ENCODE results near the gene GNG10. TPM values are rescaled to one million over a fixed set of nuclear protein-coding genes. Genes with fewer than 3 reads are reported as not detected.

Gene GNG10
- total RNA-seq: 58.9 and 167 TPM in 2 replicates

GRCh38 chr9:111661150-111661801, at the start of gene GNG10:
Gene GNG10, plus strand, starts transcription at chr9:111661605. Its CDS starts 30 bp downstream, at chr9:111661635.

GRCh38 chr9:111631214-111631971, 30.0 kb upstream of the GNG10 start, which contains the start of gene DNAJC25:
Gene DNAJC25, plus strand, starts transcription at chr9:111631334. Its CDS starts 74 bp downstream, at chr9:111631408.

Other genes starting within 250 kb of the GNG10 start
- gene ECPAS, start 177.2 kb upstream of the GNG10 start, total RNA-seq: 74.8 and 107 TPM in 2 replicates
- 0.79 and 1.4 TPM in 2 replicates for gene ZNF483, start 136.4 kb upstream of the GNG10 start, total RNA-seq
- 31.0 and 47.9 TPM in 2 replicates for gene PTGR1, start 62.0 kb upstream of the GNG10 start, total RNA-seq
- gene DNAJC25, start 30.3 kb upstream of the GNG10 start, total RNA-seq: 6.3 and 9.8 TPM in 2 replicates
- gene SHOC1, start 133.3 kb downstream of the GNG10 start, total RNA-seq: not detected in 2 replicates
- gene UGCG, start 235.2 kb downstream of the GNG10 start, total RNA-seq: 11.8 and 33.4 TPM in 2 replicates

Data from placental epithelial cell (primary cell).